ENCODE results near the gene ORC5. TPM values are rescaled to one million over a fixed set of nuclear protein-coding genes. Genes with fewer than 3 reads are reported as not detected.

The ORC5 gene
- total and polyA plus RNA-seq, 4 donors, result 6.5 to 53.6 (median 13.9) TPM

DNA sequence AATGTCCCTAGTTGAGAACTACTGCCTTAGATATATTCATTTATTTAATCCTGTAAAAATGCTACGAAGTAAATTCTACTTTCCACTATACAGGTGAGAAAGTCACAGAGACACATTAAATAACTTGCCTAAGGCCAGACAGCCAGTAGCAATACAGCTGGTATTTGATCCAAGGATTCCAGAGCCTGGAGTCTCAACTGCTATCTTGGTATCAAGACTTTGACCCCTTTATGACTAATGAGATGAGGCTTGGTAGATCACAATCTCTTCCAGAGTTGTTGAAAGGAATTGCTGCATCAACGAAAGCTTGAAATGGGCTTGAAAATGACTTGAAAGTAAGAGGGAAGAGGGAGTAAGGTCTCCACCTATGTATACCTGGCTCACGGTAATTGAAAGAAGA is 83.3 kb downstream of the ORC5 start:
- ATAC-seq (ENCODE audit: insufficient read depth, low FRiP score) (no peak), DNase-seq (no peak)
- TF ChIP-seq, protein P1, sequence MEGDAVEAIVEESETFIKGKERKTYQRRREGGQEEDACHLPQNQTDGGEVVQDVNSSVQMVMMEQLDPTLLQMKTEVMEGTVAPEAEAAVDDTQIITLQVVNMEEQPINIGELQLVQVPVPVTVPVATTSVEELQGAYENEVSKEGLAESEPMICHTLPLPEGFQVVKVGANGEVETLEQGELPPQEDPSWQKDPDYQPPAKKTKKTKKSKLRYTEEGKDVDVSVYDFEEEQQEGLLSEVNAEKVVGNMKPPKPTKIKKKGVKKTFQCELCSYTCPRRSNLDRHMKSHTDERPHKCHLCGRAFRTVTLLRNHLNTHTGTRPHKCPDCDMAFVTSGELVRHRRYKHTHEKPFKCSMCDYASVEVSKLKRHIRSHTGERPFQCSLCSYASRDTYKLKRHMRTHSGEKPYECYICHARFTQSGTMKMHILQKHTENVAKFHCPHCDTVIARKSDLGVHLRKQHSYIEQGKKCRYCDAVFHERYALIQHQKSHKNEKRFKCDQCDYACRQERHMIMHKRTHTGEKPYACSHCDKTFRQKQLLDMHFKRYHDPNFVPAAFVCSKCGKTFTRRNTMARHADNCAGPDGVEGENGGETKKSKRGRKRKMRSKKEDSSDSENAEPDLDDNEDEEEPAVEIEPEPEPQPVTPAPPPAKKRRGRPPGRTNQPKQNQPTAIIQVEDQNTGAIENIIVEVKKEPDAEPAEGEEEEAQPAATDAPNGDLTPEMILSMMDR (IDR thresholded peaks at IDR 0.05; ENCODE audit: control extremely low read depth, extremely low read depth), result no peak
- no peak overlapping the region for H3K4me3 ChIP-seq
- H3K9me3 ChIP-seq (ENCODE audit: control insufficient read depth in 4 of 4, insufficient read depth in 3 of 4, low read length in 3 of 4), result peaks cover 0 to 3% (median 0%) of the 10 kb centered on the region in 4 donors
- no peaks in the 10 kb centered on the region for H3K4me1 ChIP-seq (ENCODE audit: control insufficient read depth in 5 of 5, insufficient read depth in 5 of 5, low read length in 5 of 5)
- peaks cover 0 to 17% (median 5%) of the 10 kb centered on the region in 4 donors for H3K36me3 ChIP-seq (ENCODE audit: control insufficient read depth in 4 of 4, insufficient read depth in 4 of 4, low read length in 4 of 4)
- H3K9ac ChIP-seq (ENCODE audit: insufficient read depth in 1 of 2, low read length in 2 of 2), result no peak overlapping the region
- no peak overlapping the region for H3K27ac ChIP-seq (ENCODE audit: low read depth in 1 of 2, low read length in 1 of 2)
- WGBS, 2 donors, result 93 to 97% methylated on average over 3 of the region's 3 CpGs
- H3K27me3 ChIP-seq (ENCODE audit: control insufficient read depth in 3 of 3, insufficient read depth in 3 of 3, low read length in 2 of 3), result no peaks in the 10 kb centered on the region

DNA sequence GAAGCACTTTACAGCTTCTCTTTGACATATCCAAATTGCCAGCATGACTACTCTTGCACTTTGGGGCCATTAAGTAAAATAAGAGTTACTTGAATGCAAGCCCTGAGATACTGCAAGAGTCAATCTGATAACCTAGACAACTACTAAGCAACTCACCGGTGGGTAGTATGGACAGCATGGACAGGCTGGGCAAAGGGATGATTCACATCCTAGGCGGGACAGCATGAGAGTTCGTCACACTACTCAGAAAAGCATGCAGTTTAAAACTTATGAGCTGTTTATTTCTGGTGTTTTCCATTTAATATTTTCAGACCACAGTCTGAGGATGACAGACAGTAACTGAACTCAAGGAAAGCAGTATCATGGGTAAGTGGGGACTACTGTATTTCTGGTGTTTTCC is 84.0 kb downstream of the ORC5 start:
- Histone ChIP-seq H3K9me3 (ENCODE audit: control insufficient read depth in 4 of 4, insufficient read depth in 3 of 4, low read length in 3 of 4) (peaks cover 0 to 3% (median 0%) of the 10 kb centered on the region in 4 donors), H3K27me3 (ENCODE audit: control insufficient read depth in 3 of 3, insufficient read depth in 3 of 3, low read length in 2 of 3) (no peaks in the 10 kb centered on the region), H3K4me3 (no peak overlapping the region), H3K36me3 (ENCODE audit: control insufficient read depth in 4 of 4, insufficient read depth in 4 of 4, low read length in 4 of 4) (peaks cover 0 to 17% (median 5%) of the 10 kb centered on the region in 4 donors), H3K9ac (ENCODE audit: insufficient read depth in 1 of 2, low read length in 2 of 2) (no peak overlapping the region), H3K27ac (ENCODE audit: low read depth in 1 of 2, low read length in 1 of 2) (no peak overlapping the region), H3K4me1 (ENCODE audit: control insufficient read depth in 5 of 5, insufficient read depth in 5 of 5, low read length in 5 of 5) (no peaks in the 10 kb centered on the region)
- WGBS, 2 donors, result 96% methylated on average over 3 of the region's 3 CpGs
- TF ChIP-seq, protein P1 (IDR thresholded peaks at IDR 0.05; ENCODE audit: control extremely low read depth, extremely low read depth), result no peak
- DNase-seq (no peak), ATAC-seq (ENCODE audit: insufficient read depth, low FRiP score) (no peak)

GRCh38 chr7:104113788-104114187 is 94.0 kb downstream of the ORC5 start:
- Histone ChIP-seq H3K4me1 (ENCODE audit: control insufficient read depth in 5 of 5, insufficient read depth in 5 of 5, low read length in 5 of 5) (no peaks in the 10 kb centered on the region), H3K4me3 (no peak overlapping the region), H3K36me3 (ENCODE audit: control insufficient read depth in 4 of 4, insufficient read depth in 4 of 4, low read length in 4 of 4) (no peaks in the 10 kb centered on the region), H3K9ac (ENCODE audit: insufficient read depth in 1 of 2, low read length in 2 of 2) (no peak overlapping the region), H3K27me3 (ENCODE audit: control insufficient read depth in 3 of 3, insufficient read depth in 3 of 3, low read length in 2 of 3) (no peaks in the 10 kb centered on the region), H3K27ac (ENCODE audit: low read depth in 1 of 2, low read length in 1 of 2) (no peak overlapping the region), H3K9me3 (ENCODE audit: control insufficient read depth in 4 of 4, insufficient read depth in 3 of 4, low read length in 3 of 4) (peaks cover 0 to 2% (median 0%) of the 10 kb centered on the region in 4 donors)
- ATAC-seq (ENCODE audit: insufficient read depth, low FRiP score), result no peak
- no peak for DNase-seq
- WGBS, 2 donors, result 87 to 92% methylated on average over 2 of the region's 2 CpGs
- TF ChIP-seq, protein P1 (IDR thresholded peaks at IDR 0.05; ENCODE audit: control extremely low read depth, extremely low read depth), result no peak

DNA sequence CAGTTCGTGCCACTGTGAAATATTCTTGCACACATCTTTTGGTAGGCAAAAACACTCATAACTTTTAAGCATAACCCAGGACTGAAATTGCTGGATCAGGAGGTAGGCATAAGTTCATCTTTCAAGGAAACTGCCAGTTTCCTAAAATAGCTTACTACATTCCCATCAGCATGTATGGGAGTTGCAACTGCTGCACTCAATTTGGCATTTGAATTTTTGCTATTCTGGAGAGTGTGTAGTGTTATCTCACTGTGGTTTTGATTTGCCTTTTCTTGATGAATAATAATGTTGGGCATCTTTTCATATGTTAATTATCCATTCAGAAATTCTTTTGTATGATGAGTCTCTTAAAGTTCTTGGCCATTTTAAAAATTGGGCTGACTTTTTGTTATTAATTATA is 95.2 kb downstream of the ORC5 start:
- Histone ChIP-seq H3K36me3 (ENCODE audit: control insufficient read depth in 4 of 4, insufficient read depth in 4 of 4, low read length in 4 of 4) (no peaks in the 10 kb centered on the region), H3K27ac (ENCODE audit: low read depth in 1 of 2, low read length in 1 of 2) (no peak overlapping the region), H3K9me3 (ENCODE audit: control insufficient read depth in 4 of 4, insufficient read depth in 3 of 4, low read length in 3 of 4) (no peaks in the 10 kb centered on the region), H3K27me3 (ENCODE audit: control insufficient read depth in 3 of 3, insufficient read depth in 3 of 3, low read length in 2 of 3) (no peaks in the 10 kb centered on the region), H3K9ac (ENCODE audit: insufficient read depth in 1 of 2, low read length in 2 of 2) (no peak overlapping the region), H3K4me3 (no peak overlapping the region), H3K4me1 (ENCODE audit: control insufficient read depth in 5 of 5, insufficient read depth in 5 of 5, low read length in 5 of 5) (no peaks in the 10 kb centered on the region)
- DNase-seq (no peak), ATAC-seq (ENCODE audit: insufficient read depth, low FRiP score) (no peak)
- 88 to 90% methylated on average over 1 of the region's 1 CpG for WGBS, 2 donors
- TF ChIP-seq, protein P1 (IDR thresholded peaks at IDR 0.05; ENCODE audit: control extremely low read depth, extremely low read depth), result no peak

All from lung (tissue), 12 donors.